CD8-positive, alpha-beta memory T cell (primary cell): ENCODE results near the gene CLDN4. TPM values are rescaled to one million over a fixed set of nuclear protein-coding genes. Genes with fewer than 3 reads are reported as not detected.

Source experiments
- CTCF ChIA-PET: fragments of 350-600 bp; sonication (Branson Sonifier 250); formaldehyde crosslinking; loops from one replicate; lab custom pipeline; 2021; ENCODE audit warnings: antibody characterized with exemption; lab: Charles Lee
- POLR2A ChIA-PET: fragments of 350-600 bp; sonication (Branson Sonifier 250); formaldehyde crosslinking; loops from one replicate; lab custom pipeline; 2021; ENCODE audit warnings: antibody characterized with exemption; lab: Charles Lee
- DNase-seq, 5 donors: peaks; one replicate each; pipeline versions ENCODE4 v3.0.0 to v3.0.0-alpha.2; 2020 to 2022; ENCODE audit warnings: mixed read lengths in 1 of 5
- H3K27ac ChIP-seq: one replicate; pipeline ENCODE4 v1.7.0; 2013; ENCODE audit warnings: low read depth, mild to moderate bottlenecking, low read length, moderate library complexity
- H3K27me3 ChIP-seq: 2 replicates; pipeline ENCODE4 v1.7.0; 2013; ENCODE audit warnings: low read length, mild to moderate bottlenecking; ENCODE audit not compliant: insufficient read depth, poor library complexity, severe bottlenecking
- H3K36me3 ChIP-seq: 2 replicates; pipeline ENCODE4 v1.7.0; 2013; ENCODE audit warnings: mild to moderate bottlenecking, low read length, moderate library complexity; ENCODE audit not compliant: insufficient read depth
- H3K4me1 ChIP-seq: 2 replicates; pipeline ENCODE4 v1.7.0; 2013; ENCODE audit warnings: mild to moderate bottlenecking, low read length, moderate library complexity; ENCODE audit not compliant: insufficient read depth
- H3K4me3 ChIP-seq: 2 replicates; pipeline ENCODE4 v1.7.0; 2013; ENCODE audit warnings: mild to moderate bottlenecking, low read length
- H3K9me3 ChIP-seq: 2 replicates; pipeline ENCODE4 v1.7.0; 2013; ENCODE audit warnings: mild to moderate bottlenecking, low read length
- H3K27ac Mint-ChIP-seq, 8 donors: one replicate each; pipeline ENCODE4 v1.8.0; 2020 to 2021; ENCODE audit warnings: mixed read lengths in 8 of 8, mild to moderate bottlenecking in 6 of 8, inconsistent platforms in 3 of 8, moderate library complexity in 3 of 8
- H3K27me3 Mint-ChIP-seq, 2 donors: one replicate each; pipeline ENCODE4 v1.8.0; 2020 to 2021; ENCODE audit warnings: mixed read lengths in 2 of 2, mild to moderate bottlenecking in 1 of 2, moderate library complexity in 1 of 2
- H3K36me3 Mint-ChIP-seq, 3 donors: one replicate each; pipeline ENCODE4 v1.8.0; 2020 to 2021; ENCODE audit warnings: mixed read lengths in 3 of 3, inconsistent platforms in 1 of 3, mild to moderate bottlenecking in 1 of 3
- H3K4me1 Mint-ChIP-seq, 3 donors: one replicate each; pipeline ENCODE4 v1.8.0; 2020 to 2021; ENCODE audit warnings: mixed read lengths in 3 of 3, inconsistent platforms in 1 of 3, mild to moderate bottlenecking in 1 of 3
- H3K4me3 Mint-ChIP-seq, 7 donors: one replicate each; pipeline ENCODE4 v1.8.0; 2020 to 2021; ENCODE audit warnings: mixed read lengths in 7 of 7, mild to moderate bottlenecking in 6 of 7, moderate library complexity in 4 of 7, inconsistent platforms in 2 of 7
- H3K9me3 Mint-ChIP-seq, 5 donors: one replicate each; pipeline ENCODE4 v1.8.0; 2020 to 2022; ENCODE audit warnings: mixed read lengths in 5 of 5, mild to moderate bottlenecking in 3 of 5, moderate library complexity in 2 of 5, inconsistent platforms in 1 of 5
- polyA plus RNA-seq: library from polyadenylated mRNA; unstranded; fragments of 300-500 nt; fragmentation: Illumina TruSeq; gene quantifications from one replicate; pipeline ENCODE4 v1.2.3, GENCODE V29; 2021
- total RNA-seq, 2 experiments: library from RNA; stranded (reverse); gene quantifications; one replicate each; pipeline ENCODE4 v1.2.3, GENCODE V29; 2021

The CLDN4 gene
- total and polyA plus RNA-seq, 3 experiments from 2014 or later: 0.15 TPM; not detected in 2

DNA sequence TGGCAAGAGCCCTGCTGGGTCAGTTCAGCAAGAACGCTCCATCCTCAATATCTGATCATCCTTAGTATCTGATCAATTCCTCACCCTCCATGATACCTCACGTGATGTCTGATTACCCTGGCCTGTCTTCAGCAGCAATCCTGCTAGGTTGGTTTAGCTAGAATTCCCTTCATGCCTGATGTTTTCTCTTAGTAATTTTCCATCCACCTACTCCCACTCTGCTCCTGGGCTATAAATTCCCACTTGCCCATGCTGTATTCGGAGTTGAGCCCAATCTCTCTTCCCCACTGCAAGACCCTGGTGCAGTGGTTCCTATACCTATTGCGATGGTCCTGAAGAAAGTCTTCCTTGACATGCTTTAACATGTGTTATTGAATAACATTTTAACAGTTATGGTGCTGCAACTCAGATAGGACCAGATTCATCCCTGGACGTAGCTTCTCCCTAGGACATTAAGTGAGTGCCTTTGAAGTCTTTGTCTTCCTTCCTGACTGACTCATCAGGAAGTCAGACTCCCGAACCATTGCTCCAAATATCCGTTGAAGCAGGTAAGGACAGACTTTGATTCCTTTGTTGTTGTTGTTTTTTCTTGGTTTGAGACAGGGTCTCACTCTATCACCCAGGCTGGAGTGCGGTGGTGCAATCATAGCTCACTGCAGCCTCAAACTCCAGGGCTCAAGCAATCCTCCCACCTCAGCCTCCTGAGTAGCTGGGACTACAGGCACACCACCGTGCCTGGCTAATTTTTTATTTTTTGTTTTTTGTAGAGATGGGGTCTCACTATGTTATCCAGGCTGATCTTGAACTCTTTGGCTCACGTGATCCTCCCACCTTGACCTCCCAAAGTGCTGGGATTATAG is 31.3 kb upstream of the CLDN4 start:
- H3K27me3 Mint-ChIP-seq: peaks cover 5 to 10% of the 10 kb centered on the region in 2 donors
- Histone ChIP-seq H3K27ac (no peak overlapping the region), H3K4me3 (no peak overlapping the region), H3K9me3 (no peaks in the 10 kb centered on the region), H3K4me1 (no peaks in the 10 kb centered on the region), H3K36me3 (no peaks in the 10 kb centered on the region), H3K27me3 (no peaks in the 10 kb centered on the region)
- no peak overlapping the region for H3K4me3 Mint-ChIP-seq
- peaks cover 0 to under 1% (median 0%) of the 10 kb centered on the region in 3 donors for H3K36me3 Mint-ChIP-seq
- ChIA-PET POLR2A (no interaction called here), CTCF (no interaction called here)
- H3K4me1 Mint-ChIP-seq: no peaks in the 10 kb centered on the region
- no peak for DNase-seq
- no peak overlapping the region for H3K27ac Mint-ChIP-seq
- H3K9me3 Mint-ChIP-seq: peaks cover 0 to 2% (median 0%) of the 10 kb centered on the region in 5 donors

DNA sequence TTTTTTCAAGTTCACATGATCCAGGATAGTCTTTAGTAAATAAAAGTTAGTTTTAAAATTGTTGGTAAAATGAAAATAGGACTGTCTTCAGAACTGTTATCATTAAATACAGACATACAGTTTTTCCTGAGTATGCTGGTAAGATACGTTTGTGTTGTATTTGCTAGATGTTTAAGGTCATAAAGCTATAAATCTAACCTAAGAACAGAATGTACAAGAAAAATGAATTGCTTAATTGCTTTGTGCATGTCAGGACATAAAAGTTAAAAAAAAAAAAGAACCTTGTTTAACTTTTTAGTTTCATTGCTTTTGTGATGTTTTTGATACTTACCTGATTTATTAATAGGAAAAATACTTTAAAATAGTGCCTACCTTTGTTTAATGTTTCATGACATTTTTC is 29.2 kb upstream of the CLDN4 start:
- H3K4me1 ChIP-seq: no peaks in the 10 kb centered on the region
- no peaks in the 10 kb centered on the region for H3K4me1 Mint-ChIP-seq
- H3K4me3 Mint-ChIP-seq: no peak overlapping the region
- H3K27ac Mint-ChIP-seq: no peak overlapping the region
- H3K36me3 Mint-ChIP-seq: peaks cover 0 to 1% (median 0%) of the 10 kb centered on the region in 3 donors
- ChIA-PET POLR2A (no interaction called here), CTCF (no interaction called here)
- H3K9me3 Mint-ChIP-seq: no peaks in the 10 kb centered on the region
- no peak overlapping the region for H3K27ac ChIP-seq
- H3K36me3 ChIP-seq: no peaks in the 10 kb centered on the region
- no peaks in the 10 kb centered on the region for H3K9me3 ChIP-seq
- H3K27me3 Mint-ChIP-seq: peaks cover 8 to 12% of the 10 kb centered on the region in 2 donors
- H3K27me3 ChIP-seq: no peaks in the 10 kb centered on the region
- no peak for DNase-seq
- H3K4me3 ChIP-seq: no peak overlapping the region

DNA sequence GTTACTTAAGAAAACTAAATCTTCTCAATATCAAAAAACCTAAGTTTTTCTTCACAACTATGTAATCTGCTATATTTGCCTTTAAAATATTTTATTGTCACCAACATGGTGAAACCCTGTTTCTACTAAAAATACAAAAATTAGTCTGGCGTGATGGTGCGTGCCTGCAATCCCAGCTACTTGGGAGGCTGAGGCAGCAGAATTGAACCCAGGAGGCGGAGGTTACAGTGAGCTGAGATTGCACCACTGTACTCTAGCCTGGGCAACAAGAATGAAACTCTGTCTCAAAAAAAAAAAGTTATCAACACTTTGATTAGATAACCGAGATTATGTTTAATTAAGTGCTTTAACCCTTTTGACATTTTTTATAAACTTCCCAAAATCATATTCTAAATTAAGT is 28.3 kb upstream of the CLDN4 start:
- no peak overlapping the region for H3K27ac ChIP-seq
- H3K36me3 Mint-ChIP-seq: peaks cover 0 to 1% (median 0%) of the 10 kb centered on the region in 3 donors
- H3K9me3 Mint-ChIP-seq: no peaks in the 10 kb centered on the region
- no peaks in the 10 kb centered on the region for H3K27me3 ChIP-seq
- H3K4me3 ChIP-seq: no peak overlapping the region
- ChIA-PET CTCF (no interaction called here), POLR2A (no interaction called here)
- H3K9me3 ChIP-seq: no peaks in the 10 kb centered on the region
- H3K4me3 Mint-ChIP-seq: no peak overlapping the region
- H3K4me1 Mint-ChIP-seq: no peaks in the 10 kb centered on the region
- no peaks in the 10 kb centered on the region for H3K36me3 ChIP-seq
- no peaks in the 10 kb centered on the region for H3K4me1 ChIP-seq
- no peak overlapping the region for H3K27ac Mint-ChIP-seq
- peaks cover 9 to 12% of the 10 kb centered on the region in 2 donors for H3K27me3 Mint-ChIP-seq
- DNase-seq: no peak

DNA sequence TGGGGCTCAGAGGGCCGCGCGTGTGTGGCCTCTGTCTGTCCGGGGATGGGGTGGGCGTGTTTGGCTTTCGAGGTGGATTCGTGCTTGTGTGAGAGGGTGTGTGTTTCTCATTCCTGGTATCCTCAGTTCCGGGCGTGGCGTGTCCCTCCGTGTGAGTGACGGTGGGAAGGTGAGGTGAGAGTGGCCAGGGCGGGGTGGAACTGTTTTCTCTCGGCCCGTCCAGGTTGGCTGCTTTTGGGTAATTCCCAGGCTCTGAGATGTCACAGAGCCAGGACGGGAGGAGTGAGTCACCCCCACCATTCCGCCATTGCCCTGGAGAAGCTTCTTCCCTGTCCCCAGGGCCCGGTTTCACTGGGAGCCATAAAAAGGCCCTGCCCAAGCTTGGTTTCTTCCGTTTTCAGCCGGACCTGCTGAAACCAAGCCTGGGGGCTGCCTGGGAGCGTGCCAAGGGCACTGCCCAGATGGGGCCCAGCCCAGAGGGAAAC is 21.3 kb upstream of the CLDN4 start:
- Mint-ChIP-seq H3K27ac (no peak overlapping the region), H3K36me3 (peaks cover 0 to 3% (median under 1%) of the 10 kb centered on the region in 3 donors), H3K27me3 (peaks cover 11 to 25% of the 10 kb centered on the region in 2 donors), H3K9me3 (peaks cover 0 to 11% (median 6%) of the 10 kb centered on the region in 5 donors), H3K4me1 (no peaks in the 10 kb centered on the region), H3K4me3 (no peak overlapping the region)
- Histone ChIP-seq H3K27me3 (no peaks in the 10 kb centered on the region), H3K4me3 (no peak overlapping the region), H3K4me1 (no peaks in the 10 kb centered on the region), H3K9me3 (no peaks in the 10 kb centered on the region), H3K27ac (no peak overlapping the region), H3K36me3 (no peaks in the 10 kb centered on the region)
- CTCF ChIA-PET: no interaction called here
- POLR2A ChIA-PET: no interaction called here
- no peak for DNase-seq

DNA sequence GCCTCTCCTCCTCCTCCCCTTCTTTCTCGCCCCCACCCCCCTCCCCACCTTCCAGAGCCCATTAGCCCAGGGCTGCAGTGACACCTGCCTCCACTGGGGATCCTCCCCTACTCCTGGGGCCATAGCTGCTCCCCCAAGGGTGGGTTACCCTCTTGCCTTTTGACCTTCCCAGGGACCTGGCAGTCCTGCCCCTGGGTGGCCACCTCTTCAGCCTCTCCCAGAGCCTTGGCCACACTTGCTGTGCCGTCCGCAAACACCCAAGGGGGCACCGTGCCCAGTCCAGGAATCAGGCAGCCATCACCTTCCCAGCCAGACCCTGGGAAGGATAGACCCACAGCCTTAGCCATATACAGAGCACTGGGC is 19.8 kb upstream of the CLDN4 start:
- Histone ChIP-seq H3K9me3 (no peaks in the 10 kb centered on the region), H3K36me3 (no peaks in the 10 kb centered on the region), H3K27ac (no peak overlapping the region), H3K4me3 (no peak overlapping the region), H3K27me3 (no peaks in the 10 kb centered on the region), H3K4me1 (no peaks in the 10 kb centered on the region)
- no peak overlapping the region for H3K27ac Mint-ChIP-seq
- peaks cover 0 to 11% (median 6%) of the 10 kb centered on the region in 5 donors for H3K9me3 Mint-ChIP-seq
- peaks cover 10 to 26% of the 10 kb centered on the region in 2 donors for H3K27me3 Mint-ChIP-seq
- CTCF ChIA-PET: interaction anchor here (0.8 to 1.6 kb wide), 2 partner anchors 15 to 16 kb away, joined by 3 to 4 read pairs; no protein-coding TSS in a partner anchor
- POLR2A ChIA-PET: no interaction called here
- no peak overlapping the region for H3K4me3 Mint-ChIP-seq
- H3K4me1 Mint-ChIP-seq: no peaks in the 10 kb centered on the region
- no peak for DNase-seq
- H3K36me3 Mint-ChIP-seq: peaks cover 0 to 4% (median 0%) of the 10 kb centered on the region in 3 donors

DNA sequence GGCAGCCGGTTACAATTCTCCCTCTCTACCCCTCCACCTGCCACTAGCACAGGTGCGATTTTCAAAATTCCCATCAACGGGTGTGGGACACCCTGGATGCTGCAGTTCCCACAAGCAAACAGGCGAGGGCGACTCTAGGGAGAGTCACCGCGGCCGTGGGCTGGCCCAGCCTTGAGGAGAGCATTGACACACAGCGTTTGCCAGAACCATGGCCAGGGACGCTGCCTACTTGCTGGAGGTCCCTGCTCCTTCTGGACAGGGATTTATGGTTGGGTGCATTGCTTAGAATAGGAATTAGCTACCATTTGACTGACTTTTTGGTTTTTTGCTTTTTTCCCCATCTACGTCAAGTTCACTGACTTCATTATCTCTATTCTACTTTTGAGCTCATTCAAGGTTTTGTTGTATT is 19.0 kb upstream of the CLDN4 start:
- Mint-ChIP-seq H3K9me3 (peaks cover 0 to 11% (median 6%) of the 10 kb centered on the region in 5 donors), H3K27ac (no peak overlapping the region), H3K27me3 (peaks cover 10 to 28% of the 10 kb centered on the region in 2 donors), H3K36me3 (peaks cover 0 to 4% (median 0%) of the 10 kb centered on the region in 3 donors), H3K4me1 (no peaks in the 10 kb centered on the region), H3K4me3 (no peak overlapping the region)
- H3K9me3 ChIP-seq: no peaks in the 10 kb centered on the region
- H3K4me1 ChIP-seq: no peaks in the 10 kb centered on the region
- CTCF ChIA-PET: interaction anchor here (0.8 to 1.6 kb wide), 3 partner anchors 14 to 44 kb away, joined by 3 to 18 read pairs (median 4); no protein-coding TSS in a partner anchor
- POLR2A ChIA-PET: no interaction called here
- H3K27me3 ChIP-seq: no peaks in the 10 kb centered on the region
- H3K36me3 ChIP-seq: no peaks in the 10 kb centered on the region
- DNase-seq: peak; percentile 10 to 67 (median 24)
- H3K4me3 ChIP-seq: no peak overlapping the region
- no peak overlapping the region for H3K27ac ChIP-seq

DNA sequence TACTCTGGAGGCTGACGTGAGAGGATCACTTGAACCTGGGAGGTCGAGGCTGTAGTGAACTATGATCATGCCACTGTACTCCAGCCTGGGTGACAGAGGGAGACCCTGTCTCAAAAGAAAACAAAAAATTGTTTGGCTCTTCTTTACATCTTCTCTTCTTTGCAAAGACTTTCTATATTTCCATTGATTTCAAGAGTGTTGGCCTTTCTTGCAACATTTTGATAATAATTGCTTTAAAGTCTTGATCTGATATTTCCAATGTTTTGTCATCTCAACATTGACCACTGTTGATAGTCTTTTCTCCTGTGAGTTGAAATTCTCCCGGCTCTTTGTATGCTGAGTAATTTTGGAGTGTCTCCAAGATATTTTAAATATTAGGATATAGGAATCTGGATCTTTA is 17.8 kb upstream of the CLDN4 start:
- no peak overlapping the region for H3K4me3 ChIP-seq
- CTCF ChIA-PET: interaction anchor here (1.5 kb wide), 1 partner anchor 42 kb away, joined by 18 read pairs; no protein-coding TSS in a partner anchor
- H3K9me3 ChIP-seq: no peaks in the 10 kb centered on the region
- no peaks in the 10 kb centered on the region for H3K4me1 ChIP-seq
- peaks cover 0 to 11% (median 6%) of the 10 kb centered on the region in 5 donors for H3K9me3 Mint-ChIP-seq
- POLR2A ChIA-PET: no interaction called here
- DNase-seq: no peak
- no peaks in the 10 kb centered on the region for H3K27me3 ChIP-seq
- H3K27me3 Mint-ChIP-seq: peaks cover 10 to 33% of the 10 kb centered on the region in 2 donors
- peaks cover 0 to 4% (median 0%) of the 10 kb centered on the region in 3 donors for H3K36me3 Mint-ChIP-seq
- H3K4me3 Mint-ChIP-seq: no peak overlapping the region
- H3K4me1 Mint-ChIP-seq: no peaks in the 10 kb centered on the region
- H3K27ac Mint-ChIP-seq: no peak overlapping the region
- H3K36me3 ChIP-seq: no peaks in the 10 kb centered on the region
- H3K27ac ChIP-seq: no peak overlapping the region

DNA sequence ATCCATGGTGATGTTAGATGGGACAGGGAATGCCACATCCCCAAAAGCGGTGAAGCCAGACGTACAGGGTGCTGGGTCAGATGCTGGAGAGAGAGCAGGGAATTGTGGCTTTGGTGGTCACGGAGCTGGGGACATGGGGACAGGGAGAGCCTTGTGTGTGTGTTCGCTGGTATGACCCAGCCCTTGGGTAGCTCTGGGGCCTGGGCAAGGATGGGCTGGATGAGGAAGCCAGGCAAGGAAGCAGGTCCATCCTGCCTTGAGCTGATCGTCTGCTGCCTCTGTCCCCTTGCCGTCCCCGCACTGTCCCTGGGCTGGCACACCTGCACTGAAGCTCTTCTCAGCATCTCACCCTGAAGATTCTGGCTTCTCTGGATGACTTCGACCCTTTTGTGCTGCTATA is 15.4 kb upstream of the CLDN4 start:
- H3K9me3 Mint-ChIP-seq: peaks cover 0 to 11% (median 6%) of the 10 kb centered on the region in 5 donors

More for the DNA sequence above, 15.4 kb upstream of the CLDN4 start:
- no peak for DNase-seq
- Histone ChIP-seq H3K27ac (no peak overlapping the region), H3K4me3 (no peak overlapping the region), H3K27me3 (no peaks in the 10 kb centered on the region), H3K36me3 (no peaks in the 10 kb centered on the region), H3K4me1 (no peaks in the 10 kb centered on the region), H3K9me3 (no peaks in the 10 kb centered on the region)
- POLR2A ChIA-PET: no interaction called here
- peaks cover 0 to 4% (median 0%) of the 10 kb centered on the region in 3 donors for H3K36me3 Mint-ChIP-seq
- H3K27me3 Mint-ChIP-seq: peaks cover 10 to 40% of the 10 kb centered on the region in 2 donors
- no peaks in the 10 kb centered on the region for H3K4me1 Mint-ChIP-seq
- CTCF ChIA-PET: no interaction called here
- no peak overlapping the region for H3K27ac Mint-ChIP-seq
- no peak overlapping the region for H3K4me3 Mint-ChIP-seq
